A673 (cell line): ENCODE data around the gene CHRM4. TPM values are rescaled to one million over a fixed set of nuclear protein-coding genes. Genes with fewer than 3 reads are reported as not detected.

ENCODE experiments used
- BruUV-seq: library from RNA; stranded (reverse); fragments of 400-500 nt; replicated peaks from 2 replicates; lab custom pipeline; 2021; lab: Mats Ljungman, UMichigan
- CTCF ChIA-PET: fragments of 300-600 bp; sonication (Branson Sonifier 250); formaldehyde crosslinking; loops from one replicate; lab custom pipeline; 2022; ENCODE audit warnings: antibody characterized with exemption; lab: Charles Lee
- POLR2A ChIA-PET: fragments of 300-600 bp; sonication (Branson Sonifier 250); formaldehyde crosslinking; loops from one replicate; lab custom pipeline; 2022; ENCODE audit warnings: antibody characterized with exemption; ENCODE audit not compliant: low non-redundant PET; lab: Charles Lee
- DNase-seq: peaks from one replicate; pipeline ENCODE4 v3.0.0-alpha.2; 2015; ENCODE audit warnings: low spot score
- H3K27ac ChIP-seq: fragments of 200-600 bp; sonication (generic); 2 replicates; pipeline ENCODE4 v1.5.1; 2016; ENCODE audit warnings: mixed run types, low read depth, mild to moderate bottlenecking, mixed read lengths, antibody characterized with exemption, low read length; ENCODE audit not compliant: poor library complexity, severe bottlenecking
- H3K27me3 ChIP-seq: fragments of 200-600 bp; sonication (generic); replicated peaks from 2 replicates; pipeline ENCODE4 v1.6.1; 2017; ENCODE audit warnings: mixed run types, low read depth, mild to moderate bottlenecking, mixed read lengths, antibody characterized with exemption, low read length; ENCODE audit not compliant: insufficient read depth, poor library complexity
- H3K36me3 ChIP-seq: fragments of 200-600 bp; sonication (generic); 2 replicates; pipeline ENCODE4 v1.6.1; 2016; ENCODE audit warnings: mixed run types, mild to moderate bottlenecking, mixed read lengths, antibody characterized with exemption, low read length; ENCODE audit not compliant: insufficient read depth, poor library complexity, severe bottlenecking
- H3K4me1 ChIP-seq: fragments of 200-600 bp; sonication (generic); 2 replicates; pipeline ENCODE4 v1.6.1; 2017; ENCODE audit warnings: mixed run types, mild to moderate bottlenecking, mixed read lengths, antibody characterized with exemption, low read length; ENCODE audit not compliant: insufficient read depth, poor library complexity, severe bottlenecking
- H3K4me3 ChIP-seq: fragments of 200-600 bp; sonication (generic); 2 replicates; pipeline ENCODE4 v1.5.1; 2016; ENCODE audit warnings: low read depth, mixed run types, mild to moderate bottlenecking, mixed read lengths, low read length; ENCODE audit not compliant: poor library complexity, severe bottlenecking
- H3K9me3 ChIP-seq: fragments of 200-600 bp; sonication (generic); 2 replicates; pipeline ENCODE4 v1.6.1; 2016; ENCODE audit warnings: mixed run types, low read depth, mild to moderate bottlenecking, mixed read lengths, antibody characterized with exemption, low read length; ENCODE audit not compliant: poor library complexity, severe bottlenecking
- EZH2 ChIP-seq: fragments of 200-600 bp; sonication (generic); IDR thresholded peaks from 2 replicates; pipeline ENCODE4 v1.6.1; 2017; ENCODE audit warnings: borderline replicate concordance, low read depth, mild to moderate bottlenecking, mixed read lengths, antibody characterized with exemption, low read length; ENCODE audit not compliant: poor library complexity, severe bottlenecking
- intact Hi-C: fragments of 100-400 bp; cut with micrococcal nuclease; formaldehyde crosslinking; loops from one replicate; pipeline ENCODE4 v1.10.0; 2022; ENCODE audit not compliant: unreplicated experiment
- total RNA-seq: library from RNA; stranded (reverse); gene quantifications from 2 replicates; pipeline ENCODE4 v1.2.3, GENCODE V29; 2021
- TF ChIP-seq, protein P1 (sequence below): fragments of 300-800, 200-600 bp; sonication (generic); conservative IDR thresholded peaks from 2 replicates; pipeline ENCODE4 v1.5.1; 2017; ENCODE audit warnings: low read depth, mild to moderate bottlenecking, antibody characterized with exemption, low read length, moderate library complexity, mixed read lengths

The CHRM4 gene
- total RNA-seq, 1 experiment from 2014 or later, result not detected

- CTCF ChIA-PET, result interaction anchor here (1.2 to 1.8 kb wide), 3 partner anchors 13 to 24 kb away, joined by 3 to 13 read pairs (median 5); partner anchors contain the start of gene DGKZ
- no peak for DNase-seq
- Histone ChIP-seq H3K36me3 (peaks cover 8% of the 10 kb centered on the region), H3K27me3 (no peaks in the 10 kb centered on the region), H3K4me3 (no peak overlapping the region), H3K9me3 (no peaks in the 10 kb centered on the region), H3K4me1 (peaks cover 31% of the 10 kb centered on the region), H3K27ac (no peak overlapping the region)
- TF ChIP-seq EZH2, result no peak
- TF ChIP-seq, protein P1, sequence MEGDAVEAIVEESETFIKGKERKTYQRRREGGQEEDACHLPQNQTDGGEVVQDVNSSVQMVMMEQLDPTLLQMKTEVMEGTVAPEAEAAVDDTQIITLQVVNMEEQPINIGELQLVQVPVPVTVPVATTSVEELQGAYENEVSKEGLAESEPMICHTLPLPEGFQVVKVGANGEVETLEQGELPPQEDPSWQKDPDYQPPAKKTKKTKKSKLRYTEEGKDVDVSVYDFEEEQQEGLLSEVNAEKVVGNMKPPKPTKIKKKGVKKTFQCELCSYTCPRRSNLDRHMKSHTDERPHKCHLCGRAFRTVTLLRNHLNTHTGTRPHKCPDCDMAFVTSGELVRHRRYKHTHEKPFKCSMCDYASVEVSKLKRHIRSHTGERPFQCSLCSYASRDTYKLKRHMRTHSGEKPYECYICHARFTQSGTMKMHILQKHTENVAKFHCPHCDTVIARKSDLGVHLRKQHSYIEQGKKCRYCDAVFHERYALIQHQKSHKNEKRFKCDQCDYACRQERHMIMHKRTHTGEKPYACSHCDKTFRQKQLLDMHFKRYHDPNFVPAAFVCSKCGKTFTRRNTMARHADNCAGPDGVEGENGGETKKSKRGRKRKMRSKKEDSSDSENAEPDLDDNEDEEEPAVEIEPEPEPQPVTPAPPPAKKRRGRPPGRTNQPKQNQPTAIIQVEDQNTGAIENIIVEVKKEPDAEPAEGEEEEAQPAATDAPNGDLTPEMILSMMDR, result no peak
- POLR2A ChIA-PET, result no interaction called here
- BruUV-seq, result no TSS peak
- intact Hi-C loops, result no loop called here
Measured at GRCh38 chr11:46364791-46365190, 26.8 kb downstream of the CHRM4 start.

DNA sequence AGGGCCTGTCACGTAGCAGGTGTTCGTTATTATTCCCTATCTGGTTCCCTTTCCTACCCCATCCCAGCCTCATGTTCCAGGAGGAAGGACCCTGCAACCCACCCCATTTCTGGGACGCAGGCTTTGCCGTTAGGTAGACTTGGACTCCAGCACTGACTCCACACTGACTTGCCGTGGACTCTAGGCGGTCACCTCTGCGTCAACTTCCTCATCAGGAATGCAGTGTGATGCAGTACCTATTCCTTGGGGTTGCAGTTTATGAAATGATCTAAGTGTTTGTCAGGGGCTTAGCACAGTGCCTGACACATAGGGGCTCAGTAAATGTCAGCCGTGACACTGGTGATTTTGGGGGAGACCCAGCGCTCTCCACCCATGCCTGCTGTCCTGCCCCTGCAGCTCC is 27.5 kb downstream of the CHRM4 start:
- Histone ChIP-seq H3K9me3 (no peaks in the 10 kb centered on the region), H3K36me3 (peaks cover 6% of the 10 kb centered on the region), H3K27ac (peak overlapping the region; percentile 18), H3K4me1 (peaks cover 28% of the 10 kb centered on the region), H3K4me3 (no peak overlapping the region), H3K27me3 (no peaks in the 10 kb centered on the region)
- BruUV-seq, result no TSS peak
- intact Hi-C loops, result no loop called here
- no peak for DNase-seq
- TF ChIP-seq, protein P1, result no peak
- no peak for TF ChIP-seq EZH2
- POLR2A ChIA-PET, result no interaction called here
- CTCF ChIA-PET, result no interaction called here

- ChIA-PET POLR2A (no interaction called here), CTCF (no interaction called here)
- no peaks in the 10 kb centered on the region for H3K9me3 ChIP-seq
- no TSS peak for BruUV-seq
- H3K36me3 ChIP-seq, result peaks cover 6% of the 10 kb centered on the region
- TF ChIP-seq, protein P1, result no peak
- TF ChIP-seq EZH2, result no peak
- intact Hi-C loops, result no loop called here
- H3K27ac ChIP-seq, result peak overlapping the region; percentile 85
- H3K4me3 ChIP-seq, result no peak overlapping the region
- no peaks in the 10 kb centered on the region for H3K27me3 ChIP-seq
- DNase-seq, result no peak
- H3K4me1 ChIP-seq, result peaks cover 28% of the 10 kb centered on the region
Measured at GRCh38 chr11:46363455-46364005, 28.0 kb downstream of the CHRM4 start.
